ENCODE data around the gene CAMTA1.

Gene CAMTA1

GRCh38 chr1:7388141-7388487 lies 602.9 kb downstream of the CAMTA1 start:
- DNase-seq (ENCODE audit: low read depth) = no peak

- no peak for DNase-seq (ENCODE audit: low read depth)
Measured at GRCh38 chr1:7388488-7389185, 603.4 kb downstream of the CAMTA1 start.

GRCh38 chr1:7389201-7389905 lies 604.1 kb downstream of the CAMTA1 start:
- DNase-seq (ENCODE audit: low read depth) = no peak

- no peak for DNase-seq (ENCODE audit: low read depth)
Measured at GRCh38 chr1:7389906-7390603, 604.8 kb downstream of the CAMTA1 start.

- no peak for DNase-seq (ENCODE audit: low read depth)
Measured at GRCh38 chr1:7390604-7391000, 605.3 kb downstream of the CAMTA1 start.

- DNase-seq (ENCODE audit: low read depth) = no peak
Measured at GRCh38 chr1:7393136-7393535, 607.9 kb downstream of the CAMTA1 start.

GRCh38 chr1:7395251-7395650 lies 610.0 kb downstream of the CAMTA1 start:
- no peak for DNase-seq (ENCODE audit: low read depth)

- no peak for DNase-seq (ENCODE audit: low read depth)
Measured at GRCh38 chr1:7398982-7399381, 613.7 kb downstream of the CAMTA1 start.

- no peak for DNase-seq (ENCODE audit: low read depth)
Measured at GRCh38 chr1:7399514-7400125, 614.4 kb downstream of the CAMTA1 start.

- no peak for DNase-seq (ENCODE audit: low read depth)
Measured at GRCh38 chr1:7400566-7400965, 615.3 kb downstream of the CAMTA1 start.

GRCh38 chr1:7401814-7402547 lies 616.7 kb downstream of the CAMTA1 start:
- DNase-seq (ENCODE audit: low read depth) = no peak

GRCh38 chr1:7402548-7402850 lies 617.2 kb downstream of the CAMTA1 start:
- DNase-seq (ENCODE audit: low read depth) = no peak

- no peak for DNase-seq (ENCODE audit: low read depth)
Measured at GRCh38 chr1:7403265-7404045, 618.2 kb downstream of the CAMTA1 start.

GRCh38 chr1:7404046-7404742 lies 618.9 kb downstream of the CAMTA1 start:
- no peak for DNase-seq (ENCODE audit: low read depth)

- no peak for DNase-seq (ENCODE audit: low read depth)
Measured at GRCh38 chr1:7405844-7406500, 620.7 kb downstream of the CAMTA1 start.

GRCh38 chr1:7406641-7407543 lies 621.6 kb downstream of the CAMTA1 start:
- no peak for DNase-seq (ENCODE audit: low read depth)

- no peak for DNase-seq (ENCODE audit: low read depth)
Measured at GRCh38 chr1:7407544-7407895, 622.3 kb downstream of the CAMTA1 start.

GRCh38 chr1:7407980-7408770 lies 622.9 kb downstream of the CAMTA1 start:
- no peak for DNase-seq (ENCODE audit: low read depth)

- no peak for DNase-seq (ENCODE audit: low read depth)
Measured at GRCh38 chr1:7408771-7409150, 623.5 kb downstream of the CAMTA1 start.
